ENCODE measurements around the gene NAA16. TPM values are rescaled to one million over a fixed set of nuclear protein-coding genes. Genes with fewer than 3 reads are reported as not detected.

Gene NAA16
- total and polyA plus RNA-seq, 9 of the 15 experiments (the other 6 are each of a cell fraction or from before 2014, with no cell fraction given): 3.7 to 18.2 (median 12.0) TPM

DNA sequence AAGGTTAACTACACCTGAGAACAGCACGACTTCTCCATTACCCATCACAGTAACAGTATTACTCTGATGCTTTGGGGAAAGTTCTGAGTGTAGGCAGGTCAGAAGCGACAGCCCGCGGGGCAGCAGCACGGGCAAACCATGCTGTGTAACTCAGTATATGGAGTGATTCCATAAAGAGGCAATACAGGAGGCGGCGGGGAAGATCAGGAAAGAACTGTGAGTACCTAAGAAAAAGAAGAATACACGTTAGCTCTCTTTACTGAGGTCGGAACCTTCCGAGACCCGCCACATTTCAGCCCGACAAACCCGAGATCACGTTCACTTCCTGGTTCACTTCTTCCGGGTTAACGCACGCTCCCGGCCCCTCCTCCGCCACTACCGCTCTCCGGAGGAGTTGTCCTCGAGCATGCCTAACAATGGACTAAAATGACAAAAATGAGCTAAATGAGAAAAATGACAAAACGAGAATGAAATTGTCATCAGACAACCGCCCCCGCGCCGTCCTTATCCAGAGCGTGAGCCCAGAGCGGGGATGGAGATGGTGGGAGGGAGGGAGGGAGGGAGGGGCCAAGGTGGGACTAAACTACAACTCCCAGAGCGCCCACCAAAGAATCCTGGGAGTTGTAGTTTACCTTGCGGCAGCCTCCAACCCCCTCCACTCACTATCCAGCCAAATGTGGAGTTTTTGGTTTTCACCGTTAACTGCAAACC, 47.7 kb upstream of the NAA16 start, which contains the start of gene MTRF1 (continued):
- TF ChIP-seq, protein P1, sequence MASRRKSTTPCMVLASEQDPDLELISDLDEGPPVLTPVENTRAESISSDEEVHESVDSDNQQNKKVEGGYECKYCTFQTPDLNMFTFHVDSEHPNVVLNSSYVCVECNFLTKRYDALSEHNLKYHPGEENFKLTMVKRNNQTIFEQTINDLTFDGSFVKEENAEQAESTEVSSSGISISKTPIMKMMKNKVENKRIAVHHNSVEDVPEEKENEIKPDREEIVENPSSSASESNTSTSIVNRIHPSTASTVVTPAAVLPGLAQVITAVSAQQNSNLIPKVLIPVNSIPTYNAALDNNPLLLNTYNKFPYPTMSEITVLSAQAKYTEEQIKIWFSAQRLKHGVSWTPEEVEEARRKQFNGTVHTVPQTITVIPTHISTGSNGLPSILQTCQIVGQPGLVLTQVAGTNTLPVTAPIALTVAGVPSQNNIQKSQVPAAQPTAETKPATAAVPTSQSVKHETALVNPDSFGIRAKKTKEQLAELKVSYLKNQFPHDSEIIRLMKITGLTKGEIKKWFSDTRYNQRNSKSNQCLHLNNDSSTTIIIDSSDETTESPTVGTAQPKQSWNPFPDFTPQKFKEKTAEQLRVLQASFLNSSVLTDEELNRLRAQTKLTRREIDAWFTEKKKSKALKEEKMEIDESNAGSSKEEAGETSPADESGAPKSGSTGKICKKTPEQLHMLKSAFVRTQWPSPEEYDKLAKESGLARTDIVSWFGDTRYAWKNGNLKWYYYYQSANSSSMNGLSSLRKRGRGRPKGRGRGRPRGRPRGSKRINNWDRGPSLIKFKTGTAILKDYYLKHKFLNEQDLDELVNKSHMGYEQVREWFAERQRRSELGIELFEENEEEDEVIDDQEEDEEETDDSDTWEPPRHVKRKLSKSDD (conservative IDR thresholded peaks at IDR 0.05; ENCODE audit: low read length): no peak
- TF ChIP-seq JUNB (CRISPR knock-in tag; conservative IDR thresholded peaks at IDR 0.05): no peak
- TF ChIP-seq NFYB (IDR thresholded peaks at IDR 0.05; ENCODE audit: extremely low read depth, insufficient read length): no peak
- TF ChIP-seq SMARCE1 (IDR thresholded peaks at IDR 0.05): no peak
- no peak for TF ChIP-seq ZNF785 (CRISPR knock-in tag; IDR thresholded peaks at IDR 0.05)
- TF ChIP-seq ZNF79 (CRISPR knock-in tag; IDR thresholded peaks at IDR 0.05; ENCODE audit: low read depth): no peak
- no peak for TF ChIP-seq ZNF12 (CRISPR knock-in tag; IDR thresholded peaks at IDR 0.05)
- TF ChIP-seq ZNF584 (CRISPR knock-in tag; IDR thresholded peaks at IDR 0.05; ENCODE audit: low read depth): no peak
- TF ChIP-seq, protein P2, sequence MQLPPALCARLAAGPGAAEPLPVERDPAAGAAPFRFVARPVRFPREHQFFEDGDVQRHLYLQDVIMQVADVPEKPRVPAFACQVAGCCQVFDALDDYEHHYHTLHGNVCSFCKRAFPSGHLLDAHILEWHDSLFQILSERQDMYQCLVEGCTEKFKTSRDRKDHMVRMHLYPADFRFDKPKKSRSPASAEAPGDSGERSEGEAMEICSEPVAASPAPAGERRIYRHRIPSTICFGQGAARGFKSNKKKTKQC (CRISPR knock-in tag; IDR thresholded peaks at IDR 0.05): no peak
- TF ChIP-seq ZNF384 (IDR thresholded peaks at IDR 0.05; ENCODE audit: low read depth, low read length): no peak
- peak; percentile 78 for TF ChIP-seq POLR2A (conservative IDR thresholded peaks at IDR 0.05)
- TF ChIP-seq NFRKB (IDR thresholded peaks at IDR 0.05; ENCODE audit: low read depth): no peak
- TF ChIP-seq XRCC4 (IDR thresholded peaks at IDR 0.05; ENCODE audit: extremely low read depth, insufficient read depth, insufficient read length): no peak
- TF ChIP-seq ZSCAN29 (IDR thresholded peaks at IDR 0.05): no peak
- TF ChIP-seq KDM4B (IDR thresholded peaks at IDR 0.05; ENCODE audit: borderline replicate concordance in 2 of 2, low read depth in 1 of 2): peak in 1 of 2 experiments; percentile 94; a peak in 2 of 4 replicates
- TF ChIP-seq, protein P3, sequence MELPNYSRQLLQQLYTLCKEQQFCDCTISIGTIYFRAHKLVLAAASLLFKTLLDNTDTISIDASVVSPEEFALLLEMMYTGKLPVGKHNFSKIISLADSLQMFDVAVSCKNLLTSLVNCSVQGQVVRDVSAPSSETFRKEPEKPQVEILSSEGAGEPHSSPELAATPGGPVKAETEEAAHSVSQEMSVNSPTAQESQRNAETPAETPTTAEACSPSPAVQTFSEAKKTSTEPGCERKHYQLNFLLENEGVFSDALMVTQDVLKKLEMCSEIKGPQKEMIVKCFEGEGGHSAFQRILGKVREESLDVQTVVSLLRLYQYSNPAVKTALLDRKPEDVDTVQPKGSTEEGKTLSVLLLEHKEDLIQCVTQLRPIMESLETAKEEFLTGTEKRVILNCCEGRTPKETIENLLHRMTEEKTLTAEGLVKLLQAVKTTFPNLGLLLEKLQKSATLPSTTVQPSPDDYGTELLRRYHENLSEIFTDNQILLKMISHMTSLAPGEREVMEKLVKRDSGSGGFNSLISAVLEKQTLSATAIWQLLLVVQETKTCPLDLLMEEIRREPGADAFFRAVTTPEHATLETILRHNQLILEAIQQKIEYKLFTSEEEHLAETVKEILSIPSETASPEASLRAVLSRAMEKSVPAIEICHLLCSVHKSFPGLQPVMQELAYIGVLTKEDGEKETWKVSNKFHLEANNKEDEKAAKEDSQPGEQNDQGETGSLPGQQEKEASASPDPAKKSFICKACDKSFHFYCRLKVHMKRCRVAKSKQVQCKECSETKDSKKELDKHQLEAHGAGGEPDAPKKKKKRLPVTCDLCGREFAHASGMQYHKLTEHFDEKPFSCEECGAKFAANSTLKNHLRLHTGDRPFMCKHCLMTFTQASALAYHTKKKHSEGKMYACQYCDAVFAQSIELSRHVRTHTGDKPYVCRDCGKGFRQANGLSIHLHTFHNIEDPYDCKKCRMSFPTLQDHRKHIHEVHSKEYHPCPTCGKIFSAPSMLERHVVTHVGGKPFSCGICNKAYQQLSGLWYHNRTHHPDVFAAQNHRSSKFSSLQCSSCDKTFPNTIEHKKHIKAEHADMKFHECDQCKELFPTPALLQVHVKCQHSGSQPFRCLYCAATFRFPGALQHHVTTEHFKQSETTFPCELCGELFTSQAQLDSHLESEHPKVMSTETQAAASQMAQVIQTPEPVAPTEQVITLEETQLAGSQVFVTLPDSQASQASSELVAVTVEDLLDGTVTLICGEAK (IDR thresholded peaks at IDR 0.05): peak; percentile 99
- TF ChIP-seq, protein P3 (CRISPR knock-in tag; IDR thresholded peaks at IDR 0.05): no peak
